ENCODE results near the gene ZNF558.
"Not testable (repeated sequence)": the region's sequence is repeated elsewhere in the genome, so short reads cannot be mapped to it uniquely, and the experiment has no call there.

The ZNF558 gene

GRCh38 chr19:8794823-8795222 lies 37.3 kb downstream of the ZNF558 start:
- no peak for DNase-seq

- DNase-seq = not testable (repeated sequence)
Observed at GRCh38 chr19:8773587-8773986, 58.5 kb downstream of the ZNF558 start.

- DNase-seq = not testable (repeated sequence)
Observed at GRCh38 chr19:8769265-8769664, 62.8 kb downstream of the ZNF558 start.

- not testable (repeated sequence) for DNase-seq
Observed at GRCh38 chr19:8767257-8767656, 64.8 kb downstream of the ZNF558 start.
